DND-41 (cell line): ENCODE measurements around the gene TGIF1.

Experiments used
- EZH2 ChIP-seq: IDR thresholded peaks from 3 replicates; pipeline ENCODE4 v1.6.1; 2012; ENCODE audit warnings: borderline replicate concordance, low read depth, mild to moderate bottlenecking, moderate library complexity, low read length, inconsistent platforms; ENCODE audit not compliant: severe bottlenecking
- TF ChIP-seq, protein P1 (sequence below): IDR thresholded peaks from 2 replicates; pipeline ENCODE4 v1.5.1; 2012; ENCODE audit warnings: borderline replicate concordance, low read length, moderate library complexity, mild to moderate bottlenecking; ENCODE audit not compliant: poor library complexity, severe bottlenecking; ENCODE audit errors: extremely low read depth

DNA sequence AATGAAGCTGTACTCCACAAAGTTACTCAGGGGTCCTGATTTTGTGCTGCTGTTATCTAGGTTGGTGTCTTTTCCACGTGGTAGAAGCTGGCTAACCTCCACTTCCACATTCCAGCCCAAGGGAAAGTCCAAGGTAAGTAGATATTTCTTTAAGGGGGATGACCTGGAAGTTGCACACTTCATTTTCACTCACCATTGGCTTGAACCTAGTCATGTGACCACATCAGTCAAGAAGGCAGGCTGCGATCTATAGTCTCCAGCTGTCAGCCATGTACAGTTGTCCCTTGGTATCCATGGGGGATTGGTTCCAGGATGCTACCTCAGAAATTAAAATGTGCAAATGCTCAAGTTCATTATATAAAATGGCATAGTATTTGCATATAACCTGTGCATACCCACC lies 31.9 kb upstream of the TGIF1 start:
- TF ChIP-seq, protein P1, sequence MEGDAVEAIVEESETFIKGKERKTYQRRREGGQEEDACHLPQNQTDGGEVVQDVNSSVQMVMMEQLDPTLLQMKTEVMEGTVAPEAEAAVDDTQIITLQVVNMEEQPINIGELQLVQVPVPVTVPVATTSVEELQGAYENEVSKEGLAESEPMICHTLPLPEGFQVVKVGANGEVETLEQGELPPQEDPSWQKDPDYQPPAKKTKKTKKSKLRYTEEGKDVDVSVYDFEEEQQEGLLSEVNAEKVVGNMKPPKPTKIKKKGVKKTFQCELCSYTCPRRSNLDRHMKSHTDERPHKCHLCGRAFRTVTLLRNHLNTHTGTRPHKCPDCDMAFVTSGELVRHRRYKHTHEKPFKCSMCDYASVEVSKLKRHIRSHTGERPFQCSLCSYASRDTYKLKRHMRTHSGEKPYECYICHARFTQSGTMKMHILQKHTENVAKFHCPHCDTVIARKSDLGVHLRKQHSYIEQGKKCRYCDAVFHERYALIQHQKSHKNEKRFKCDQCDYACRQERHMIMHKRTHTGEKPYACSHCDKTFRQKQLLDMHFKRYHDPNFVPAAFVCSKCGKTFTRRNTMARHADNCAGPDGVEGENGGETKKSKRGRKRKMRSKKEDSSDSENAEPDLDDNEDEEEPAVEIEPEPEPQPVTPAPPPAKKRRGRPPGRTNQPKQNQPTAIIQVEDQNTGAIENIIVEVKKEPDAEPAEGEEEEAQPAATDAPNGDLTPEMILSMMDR = no peak
- TF ChIP-seq EZH2 = no peak
